Measurements from ENCODE around the gene BTG2.

The BTG2 gene

GRCh38 chr1:203305809-203306088 is 430 bp downstream of the BTG2 start:
- Histone ChIP-seq H3K4me3 (IDR thresholded peaks at IDR 0.05; ENCODE audit: insufficient read depth, low read depth, low read length) (no peak overlapping the region), H3K27ac (peak overlapping the region; percentile 60), H3K79me2 (ENCODE audit: insufficient read depth, low read depth) (peaks cover 67% of the 10 kb centered on the region), H4K20me1 (ENCODE audit: insufficient read depth) (peaks cover 41% of the 10 kb centered on the region), H3K27me3 (ENCODE audit: insufficient read depth, low read depth) (no peaks in the 10 kb centered on the region), H3K4me1 (ENCODE audit: low read depth, poor library complexity, severe bottlenecking) (peaks cover 78% of the 10 kb centered on the region), H2AFZ (ENCODE audit: low read depth) (no peak overlapping the region), H3K9ac (peak overlapping the region; percentile 87), H3K36me3 (ENCODE audit: insufficient read depth) (peaks cover 30% of the 10 kb centered on the region; the same call in 1 of the 2 replicates), H3K4me2 (peak overlapping the region; percentile 100)
- no peak for TF ChIP-seq CTCF (conservative IDR thresholded peaks at IDR 0.05; ENCODE audit: low read depth, low read length)

GRCh38 chr1:203306089-203306964 is 1.0 kb downstream of the BTG2 start:
- Histone ChIP-seq H4K20me1 (ENCODE audit: insufficient read depth) (peaks cover 41% of the 10 kb centered on the region), H3K9ac (peak overlapping the region; percentile 87), H3K27me3 (ENCODE audit: insufficient read depth, low read depth) (no peaks in the 10 kb centered on the region), H3K4me3 (IDR thresholded peaks at IDR 0.05; ENCODE audit: insufficient read depth, low read depth, low read length) (no peak overlapping the region), H3K4me2 (peak overlapping the region; percentile 100), H3K4me1 (ENCODE audit: low read depth, poor library complexity, severe bottlenecking) (peaks cover 78% of the 10 kb centered on the region), H3K27ac (peak overlapping the region; percentile 60), H3K79me2 (ENCODE audit: insufficient read depth, low read depth) (peaks cover 67% of the 10 kb centered on the region), H2AFZ (ENCODE audit: low read depth) (no peak overlapping the region), H3K36me3 (ENCODE audit: insufficient read depth) (peaks cover 30% of the 10 kb centered on the region; the same call in 1 of the 2 replicates)
- TF ChIP-seq CTCF (conservative IDR thresholded peaks at IDR 0.05; ENCODE audit: low read depth, low read length), result peak; percentile 5; the same call in 1 of the 2 replicates

- TF ChIP-seq CTCF (conservative IDR thresholded peaks at IDR 0.05; ENCODE audit: low read depth, low read length), result 0 out of 2 replicates have a peak, but pooled peaks have one; percentile 6
- Histone ChIP-seq H3K79me2 (ENCODE audit: insufficient read depth, low read depth) (peaks cover 67% of the 10 kb centered on the region), H3K4me2 (peak overlapping the region; percentile 100), H2AFZ (ENCODE audit: low read depth) (no peak overlapping the region), H3K27ac (peak overlapping the region; percentile 60), H3K4me1 (ENCODE audit: low read depth, poor library complexity, severe bottlenecking) (peaks cover 78% of the 10 kb centered on the region), H3K9ac (peak overlapping the region; percentile 87), H3K36me3 (ENCODE audit: insufficient read depth) (peaks cover 30% of the 10 kb centered on the region; the same call in 1 of the 2 replicates), H4K20me1 (ENCODE audit: insufficient read depth) (peaks cover 41% of the 10 kb centered on the region), H3K27me3 (ENCODE audit: insufficient read depth, low read depth) (no peaks in the 10 kb centered on the region), H3K4me3 (IDR thresholded peaks at IDR 0.05; ENCODE audit: insufficient read depth, low read depth, low read length) (no peak overlapping the region)
Measured at GRCh38 chr1:203306965-203307541, 1.7 kb downstream of the BTG2 start.

GRCh38 chr1:203307641-203308126 is 2.4 kb downstream of the BTG2 start:
- peaks cover 77% of the 10 kb centered on the region for H3K4me1 ChIP-seq (ENCODE audit: low read depth, poor library complexity, severe bottlenecking)
- H3K4me3 ChIP-seq (IDR thresholded peaks at IDR 0.05; ENCODE audit: insufficient read depth, low read depth, low read length), result no peak overlapping the region
- peak overlapping the region; percentile 87; the same call in 1 of the 2 replicates for H3K9ac ChIP-seq
- peaks cover 67% of the 10 kb centered on the region for H3K79me2 ChIP-seq (ENCODE audit: insufficient read depth, low read depth)
- H2AFZ ChIP-seq (ENCODE audit: low read depth), result no peak overlapping the region
- no peaks in the 10 kb centered on the region for H3K27me3 ChIP-seq (ENCODE audit: insufficient read depth, low read depth)
- TF ChIP-seq CTCF (conservative IDR thresholded peaks at IDR 0.05; ENCODE audit: low read depth, low read length), result no peak
- peak overlapping the region; percentile 60 for H3K27ac ChIP-seq
- H3K4me2 ChIP-seq, result peak overlapping the region; percentile 100
- H4K20me1 ChIP-seq (ENCODE audit: insufficient read depth), result peaks cover 41% of the 10 kb centered on the region
- H3K36me3 ChIP-seq (ENCODE audit: insufficient read depth), result peaks cover 30% of the 10 kb centered on the region; the same call in 1 of the 2 replicates

All from KMS-11 (cell line).